IMR-90 (cell line): Measurements from ENCODE around the gene HMBS.

Experiments
- CEBPB ChIP-seq: IDR thresholded peaks from 2 replicates; pipeline ENCODE4 v1.6.1; 2012; ENCODE audit warnings: low read depth, low read length, improper control_type of control experiment
- POLR2A ChIP-seq: IDR thresholded peaks from 2 replicates; pipeline ENCODE4 v1.6.1; 2012; ENCODE audit warnings: mild to moderate bottlenecking, low read depth, low read length
- RAD21 ChIP-seq: IDR thresholded peaks from 2 replicates; pipeline ENCODE4 v1.6.1; 2012; ENCODE audit warnings: low read length, improper control_type of control experiment

DNA sequence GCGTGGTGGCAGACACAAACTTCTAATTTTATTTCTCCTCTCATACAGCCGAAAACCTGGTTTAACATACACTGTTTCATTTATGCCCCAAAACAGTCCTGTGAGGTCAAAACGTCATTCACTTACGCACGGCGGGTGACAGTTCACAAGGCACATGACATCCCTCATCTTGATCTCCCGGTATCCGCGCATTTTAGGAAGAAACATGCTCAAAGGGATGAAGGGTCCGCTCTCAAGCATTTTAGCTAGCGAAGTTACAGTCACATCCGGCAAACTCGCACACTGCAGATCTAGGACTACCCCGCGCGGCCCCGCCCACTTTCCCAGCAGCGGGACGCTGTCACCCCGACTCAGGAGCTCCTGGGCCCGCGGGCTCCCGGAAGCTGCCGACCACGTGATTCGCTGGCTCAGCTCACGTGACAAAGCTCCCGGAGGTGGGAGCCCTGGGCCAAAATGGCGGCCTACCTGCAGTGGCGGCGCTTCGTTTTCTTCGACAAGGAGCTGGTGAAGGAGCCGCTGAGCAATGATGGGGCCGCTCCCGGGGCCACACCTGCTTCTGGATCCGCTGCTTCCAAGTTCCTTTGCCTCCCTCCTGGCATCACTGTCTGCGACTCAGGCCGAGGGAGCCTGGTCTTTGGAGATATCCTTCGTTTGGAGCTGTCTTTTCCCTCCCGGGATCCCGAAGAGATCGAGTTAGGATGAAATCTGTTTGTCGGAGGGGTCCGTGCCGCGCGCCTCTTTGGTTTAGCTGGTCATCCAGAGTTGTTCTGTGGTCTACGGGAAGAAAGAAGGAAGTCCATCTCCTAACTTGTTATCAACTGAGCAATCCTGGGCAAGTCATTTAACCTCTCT is 17.1 kb upstream of the HMBS start, which contains the start of gene VPS11:
- TF ChIP-seq RAD21 (no peak), POLR2A (peak; percentile 47; the same call in 1 of the 2 replicates), CEBPB (no peak)
